Progenitor cell of endocrine pancreas (in vitro differentiated cells): ENCODE data around the gene ST7. TPM values are rescaled to one million over a fixed set of nuclear protein-coding genes. Genes with fewer than 3 reads are reported as not detected.

Experiments used
- DNase-seq: peaks from one replicate; pipeline ENCODE4 v3.0.0; 2021; ENCODE audit warnings: low spot score; ENCODE audit not compliant: unreplicated experiment
- H3K27ac Mint-ChIP-seq: 2 replicates; pipeline ENCODE4 v1.8.0; 2021; ENCODE audit warnings: mild to moderate bottlenecking, moderate library complexity, mixed read lengths
- H3K27me3 Mint-ChIP-seq: 2 replicates; pipeline ENCODE4 v1.8.0; 2021; ENCODE audit warnings: mixed read lengths
- H3K36me3 Mint-ChIP-seq: 2 replicates; pipeline ENCODE4 v1.8.0; 2022; ENCODE audit warnings: mixed read lengths; ENCODE audit not compliant: insufficient read depth
- H3K4me1 Mint-ChIP-seq: 2 replicates; pipeline ENCODE4 v1.8.0; 2021; ENCODE audit warnings: low read depth, mixed read lengths
- H3K4me3 Mint-ChIP-seq: 2 replicates; pipeline ENCODE4 v1.8.0; 2021; ENCODE audit warnings: low read depth, mild to moderate bottlenecking, moderate library complexity, mixed read lengths
- H3K9me3 Mint-ChIP-seq: 2 replicates; pipeline ENCODE4 v1.8.0; 2021; ENCODE audit warnings: low read depth, mixed read lengths
- total RNA-seq: library from RNA; stranded (reverse); gene quantifications from 2 replicates; pipeline ENCODE4 v1.2.1, GENCODE V29; 2021
- TF ChIP-seq, protein P1 (sequence below): fragments of 200-600 bp; sonication (generic); IDR thresholded peaks from one replicate; pipeline ENCODE4 v1.5.0; 2021; ENCODE audit warnings: antibody characterized with exemption, mild to moderate bottlenecking; ENCODE audit not compliant: unreplicated experiment

ST7 gene
- total RNA-seq, 1 donor from 2014 or later: 24.8 TPM

- Mint-ChIP-seq H3K27me3 (no peaks in the 10 kb centered on the region), H3K9me3 (no peaks in the 10 kb centered on the region), H3K4me3 (no peak overlapping the region), H3K27ac (no peak overlapping the region), H3K4me1 (peaks cover 8% of the 10 kb centered on the region), H3K36me3 (peaks cover 4% of the 10 kb centered on the region)
- DNase-seq: no peak
- TF ChIP-seq, protein P1, sequence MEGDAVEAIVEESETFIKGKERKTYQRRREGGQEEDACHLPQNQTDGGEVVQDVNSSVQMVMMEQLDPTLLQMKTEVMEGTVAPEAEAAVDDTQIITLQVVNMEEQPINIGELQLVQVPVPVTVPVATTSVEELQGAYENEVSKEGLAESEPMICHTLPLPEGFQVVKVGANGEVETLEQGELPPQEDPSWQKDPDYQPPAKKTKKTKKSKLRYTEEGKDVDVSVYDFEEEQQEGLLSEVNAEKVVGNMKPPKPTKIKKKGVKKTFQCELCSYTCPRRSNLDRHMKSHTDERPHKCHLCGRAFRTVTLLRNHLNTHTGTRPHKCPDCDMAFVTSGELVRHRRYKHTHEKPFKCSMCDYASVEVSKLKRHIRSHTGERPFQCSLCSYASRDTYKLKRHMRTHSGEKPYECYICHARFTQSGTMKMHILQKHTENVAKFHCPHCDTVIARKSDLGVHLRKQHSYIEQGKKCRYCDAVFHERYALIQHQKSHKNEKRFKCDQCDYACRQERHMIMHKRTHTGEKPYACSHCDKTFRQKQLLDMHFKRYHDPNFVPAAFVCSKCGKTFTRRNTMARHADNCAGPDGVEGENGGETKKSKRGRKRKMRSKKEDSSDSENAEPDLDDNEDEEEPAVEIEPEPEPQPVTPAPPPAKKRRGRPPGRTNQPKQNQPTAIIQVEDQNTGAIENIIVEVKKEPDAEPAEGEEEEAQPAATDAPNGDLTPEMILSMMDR: no peak
Measured at GRCh38 chr7:117143580-117143979, 190.3 kb downstream of the ST7 start.

- no peaks in the 10 kb centered on the region for H3K9me3 Mint-ChIP-seq
- DNase-seq: no peak
- TF ChIP-seq, protein P1: no peak
- peaks cover 4% of the 10 kb centered on the region for H3K36me3 Mint-ChIP-seq
- H3K4me3 Mint-ChIP-seq: no peak overlapping the region
- H3K4me1 Mint-ChIP-seq: peaks cover 16% of the 10 kb centered on the region
- H3K27me3 Mint-ChIP-seq: no peaks in the 10 kb centered on the region
- no peak overlapping the region for H3K27ac Mint-ChIP-seq
Measured at GRCh38 chr7:117145333-117145732, 192.0 kb downstream of the ST7 start.

- Mint-ChIP-seq H3K4me3 (no peak overlapping the region), H3K4me1 (peaks cover 19% of the 10 kb centered on the region), H3K9me3 (no peaks in the 10 kb centered on the region), H3K36me3 (peaks cover 4% of the 10 kb centered on the region), H3K27me3 (no peaks in the 10 kb centered on the region), H3K27ac (no peak overlapping the region)
- TF ChIP-seq, protein P1: no peak
- DNase-seq: no peak
Measured at GRCh38 chr7:117146059-117146458, 192.8 kb downstream of the ST7 start.

DNA sequence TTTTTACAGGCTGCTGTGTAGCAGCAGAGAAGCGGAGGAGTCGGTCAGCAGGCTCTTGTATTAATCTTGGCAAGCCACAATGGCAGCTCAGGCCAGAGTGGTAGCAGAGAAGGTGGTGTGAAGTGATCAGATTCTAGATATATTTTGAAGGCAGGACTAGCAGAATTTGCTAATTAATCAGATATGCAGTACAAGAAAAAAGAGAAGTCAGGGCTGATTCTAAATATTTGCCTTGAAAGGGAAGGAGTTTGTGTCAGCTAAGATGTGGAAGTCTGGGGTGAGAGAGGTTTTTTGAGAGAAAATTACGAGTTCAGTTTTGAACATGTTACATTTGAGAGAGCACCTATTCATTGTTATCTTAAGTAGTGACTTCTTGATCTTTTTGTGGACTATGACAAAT is 193.2 kb downstream of the ST7 start:
- peaks cover 19% of the 10 kb centered on the region for H3K4me1 Mint-ChIP-seq
- no peaks in the 10 kb centered on the region for H3K27me3 Mint-ChIP-seq
- no peak overlapping the region for H3K4me3 Mint-ChIP-seq
- peaks cover 4% of the 10 kb centered on the region for H3K36me3 Mint-ChIP-seq
- no peak overlapping the region for H3K27ac Mint-ChIP-seq
- no peak for DNase-seq
- no peaks in the 10 kb centered on the region for H3K9me3 Mint-ChIP-seq
- TF ChIP-seq, protein P1: no peak

DNA sequence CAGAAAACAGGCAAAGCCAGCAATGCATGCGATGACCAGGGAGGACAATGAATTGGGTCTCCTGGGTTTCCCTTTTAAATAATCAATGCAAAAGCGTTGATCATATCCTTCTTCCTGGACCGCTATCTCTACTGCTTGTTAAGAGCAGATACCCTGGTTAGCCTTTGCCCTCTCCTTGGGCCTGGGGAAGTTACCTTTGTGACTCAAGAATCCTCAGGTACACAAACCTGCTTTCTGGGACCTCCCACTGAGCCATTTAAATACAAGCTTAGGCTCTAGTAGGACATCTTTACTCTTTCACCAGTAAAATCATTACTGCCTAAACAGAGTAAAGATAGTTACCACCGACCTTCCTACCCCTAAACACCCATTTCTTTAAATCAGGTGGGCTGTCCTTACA is 195.7 kb downstream of the ST7 start:
- H3K9me3 Mint-ChIP-seq: no peaks in the 10 kb centered on the region
- H3K4me1 Mint-ChIP-seq: peaks cover 17% of the 10 kb centered on the region
- DNase-seq: no peak
- no peaks in the 10 kb centered on the region for H3K36me3 Mint-ChIP-seq
- TF ChIP-seq, protein P1: no peak
- no peak overlapping the region for H3K4me3 Mint-ChIP-seq
- H3K27me3 Mint-ChIP-seq: no peaks in the 10 kb centered on the region
- H3K27ac Mint-ChIP-seq: no peak overlapping the region
